ENCODE measurements around the gene DHRSX. TPM values are rescaled to one million over a fixed set of nuclear protein-coding genes. Genes with fewer than 3 reads are reported as not detected.

The DHRSX gene
- total and polyA plus RNA-seq, 2 of the 13 experiments (the other 11 are each of a cell fraction or from before 2014, with no cell fraction given), result 15.5 to 24.3 TPM

- no peak for TF ChIP-seq RBFOX2 (IDR thresholded peaks at IDR 0.05; ENCODE audit: low read depth, low read length)
Measured at GRCh38 chrX:2192584-2193272, 308.0 kb downstream of the DHRSX start (continued).

- intact Hi-C loops (cut with micrococcal nuclease; ENCODE audit: unreplicated experiment) (no loop called here), in situ Hi-C loops (cut with HindIII; ENCODE audit: extremely low pct_ligation_motif_present, low pct_unique_long_range_greater_than_20kb) (no loop called here)
- WGBS (ENCODE audit: low lambda C conversion rate), result 68% methylated on average over 6 of the region's 7 CpGs
- H3K4me1 ChIP-seq (ENCODE audit: insufficient read depth, low read length), result peaks cover 15% of the 10 kb centered on the region
- FAIRE-seq, result no peak
- H3K27me3 ChIP-seq (ENCODE audit: control insufficient read depth in 1 of 2, insufficient read depth in 2 of 2, low read length in 2 of 2), result no peaks in the 10 kb centered on the region
- ATAC-seq, result no peak
- no TSS peak for BruUV-seq (replicated peaks)
- H3K79me2 ChIP-seq (ENCODE audit: insufficient read depth, low read length), result no peaks in the 10 kb centered on the region
- TF ChIP-seq MAFG (CRISPR knock-in tag; IDR thresholded peaks at IDR 0.05), result no peak
- no peak for TF ChIP-seq ZNF674 (CRISPR knock-in tag; IDR thresholded peaks at IDR 0.05; ENCODE audit: low read depth)
- no peak for TF ChIP-seq ZNF816 (CRISPR knock-in tag; IDR thresholded peaks at IDR 0.05; ENCODE audit: borderline replicate concordance)
- no peak for TF ChIP-seq FOSL1 (CRISPR knock-in tag; IDR thresholded peaks at IDR 0.05; ENCODE audit: borderline replicate concordance)
- TF ChIP-seq REL (CRISPR knock-in tag; conservative IDR thresholded peaks at IDR 0.05), result no peak
- no peak for TF ChIP-seq HBP1 (CRISPR knock-in tag; IDR thresholded peaks at IDR 0.05; ENCODE audit: low read depth)
- TF ChIP-seq GTF2F1 (IDR thresholded peaks at IDR 0.05; ENCODE audit: low read length), result no peak
- TF ChIP-seq FOXM1 (CRISPR knock-in tag; IDR thresholded peaks at IDR 0.05), result no peak
- no peak for TF ChIP-seq ZNF331 (CRISPR knock-in tag; IDR thresholded peaks at IDR 0.05)
- TF ChIP-seq ZNF136 (CRISPR knock-in tag; IDR thresholded peaks at IDR 0.05; ENCODE audit: low read depth), result no peak
- TF ChIP-seq TBX3 (IDR thresholded peaks at IDR 0.05; ENCODE audit: borderline replicate concordance), result no peak
- TF ChIP-seq GMEB1 (CRISPR knock-in tag; IDR thresholded peaks at IDR 0.05; ENCODE audit: borderline replicate concordance), result no peak
- TF ChIP-seq ZMYM4 (CRISPR knock-in tag; IDR thresholded peaks at IDR 0.05), result no peak
- no peak for TF ChIP-seq TIGD3 (CRISPR knock-in tag; IDR thresholded peaks at IDR 0.05; ENCODE audit: borderline replicate concordance)
- TF ChIP-seq ZNF337 (CRISPR knock-in tag; IDR thresholded peaks at IDR 0.05; ENCODE audit: borderline replicate concordance, low read depth), result no peak
- TF ChIP-seq ZNF713 (CRISPR knock-in tag; IDR thresholded peaks at IDR 0.05), result no peak
- no peak for TF ChIP-seq ZNF850 (CRISPR knock-in tag; conservative IDR thresholded peaks at IDR 0.05)
- TF ChIP-seq SIX1 (CRISPR knock-in tag; IDR thresholded peaks at IDR 0.05; ENCODE audit: borderline replicate concordance), result no peak
- H3K27ac ChIP-seq (ENCODE audit: extremely low read length, insufficient read depth, low read length), result no peak overlapping the region
- no peak overlapping the region for H2AFZ ChIP-seq (ENCODE audit: low read length)
- peaks cover 9% of the 10 kb centered on the region for H3K9me3 ChIP-seq (ENCODE audit: low read length)
- no peak overlapping the region for H3K4me3 ChIP-seq (replicated peaks in 1 of 3; ENCODE audit: insufficient read depth in 1 of 3, low read depth in 2 of 3, low read length in 3 of 3)
- CTCF ChIA-PET (ENCODE audit: low intra/inter-chr PET ratio, low total read pairs), result no interaction called here
- H3K36me3 ChIP-seq (replicated peaks in 1 of 2; ENCODE audit: control insufficient read depth in 1 of 2, insufficient read depth in 2 of 2, low read length in 2 of 2), result no peaks in the 10 kb centered on the region
- no peak overlapping the region for H3K9ac ChIP-seq (ENCODE audit: insufficient read depth, low read depth, low read length)
- H3K4me2 ChIP-seq (ENCODE audit: low read depth, low read length), result no peak overlapping the region
- POLR2A ChIA-PET, result no interaction called here
- no peak for DNase-seq (ENCODE audit: low spot score)
- no peaks in the 10 kb centered on the region for H4K20me1 ChIP-seq (ENCODE audit: insufficient read depth, low read length)
Measured at GRCh38 chrX:2188840-2189239, 311.9 kb downstream of the DHRSX start.

All from HepG2 (cell line).